A549 (cell line): Measurements from ENCODE around the gene ZIC1. TPM values are rescaled to one million over a fixed set of nuclear protein-coding genes. Genes with fewer than 3 reads are reported as not detected.

Source experiments
- ATAC-seq, 2 experiments: fragments of 200-7000 bp in 1 of 2; fragments of >200 bp in 1 of 2; cut with Nextera tagmentation in 1 of 2; cut with Tn5 transposase in 1 of 2; 3 replicates each; pipeline versions ENCODE4 v1.8.0 to v1.9.1; 2018 to 2020; ENCODE audit warnings: mild to moderate bottlenecking in 1 of 2, moderate library complexity in 1 of 2
- CTCF ChIA-PET: fragments of 300-600 bp; sonication (Branson Sonifier 250); formaldehyde crosslinking; extraction: SDS; loops from one replicate; lab custom pipeline; 2021; ENCODE audit warnings: antibody characterized with exemption, inconsistent platforms; lab: Yijun Ruan, JAX
- POLR2A ChIA-PET: fragments of 350-600 bp; formaldehyde crosslinking; extraction: SDS; loops from one replicate; lab custom pipeline; 2021; ENCODE audit warnings: antibody characterized with exemption, inconsistent platforms; lab: Yijun Ruan, JAX
- DNase-seq, 2 experiments: peaks; one replicate each; pipeline versions ENCODE4 v3.0.0 to v3.0.0-alpha.2; 2011 to 2016; ENCODE audit warnings: low read depth in 1 of 2, low spot score in 1 of 2
- FAIRE-seq: peaks from 2 replicates; lab custom pipeline; 2011; peaks lifted over from hg19 to GRCh38; lab: Jason Lieb, UNC
- H3K27ac ChIP-seq, 2 experiments: fragments of >200 bp; sonication (Bioruptor Twin); formaldehyde crosslinking; 3 replicates each; pipeline ENCODE4 v1.5.1; 2016 to 2017
- H3K4me1 ChIP-seq: fragments of >200 bp; sonication (Bioruptor Twin); formaldehyde crosslinking; 3 replicates; pipeline ENCODE4 v1.6.1; 2016
- H3K4me2 ChIP-seq: fragments of >200 bp; sonication (Bioruptor Twin); formaldehyde crosslinking; 3 replicates; pipeline ENCODE4 v1.6.1; 2016
- H3K4me3 ChIP-seq: fragments of >200 bp; sonication (Bioruptor Twin); formaldehyde crosslinking; 3 replicates; pipeline ENCODE4 v1.5.1; 2016
- H3K9me3 ChIP-seq: fragments of >200 bp; sonication (Bioruptor Twin); formaldehyde crosslinking; 3 replicates; pipeline ENCODE4 v1.6.1; 2016
- BHLHE40 ChIP-seq: IDR thresholded peaks from 2 replicates; pipeline ENCODE4 v1.6.1; 2012; ENCODE audit warnings: low read depth, low read length, inconsistent platforms
- CBX8 ChIP-seq: fragments of 200-600 bp; sonication (generic); IDR thresholded peaks from 2 replicates; pipeline ENCODE4 v1.6.1; 2016
- EHF ChIP-seq: fragments of 250-450 bp; sonication (Bioruptor Pico); IDR thresholded peaks from 2 replicates; pipeline ENCODE4 v1.5.0; 2020; ENCODE audit warnings: mild to moderate bottlenecking
- EHMT2 ChIP-seq: fragments of 200-600 bp; sonication (generic); IDR thresholded peaks from 2 replicates; pipeline ENCODE4 v1.6.1; 2016; ENCODE audit warnings: antibody characterized with exemption, low read depth, mild to moderate bottlenecking, moderate library complexity
- ESRRA ChIP-seq: fragments of 150-350 bp; IDR thresholded peaks from 2 replicates; pipeline ENCODE4 v1.6.1; 2014; ENCODE audit warnings: mild to moderate bottlenecking, low read length, borderline replicate concordance
- FOSL2 ChIP-seq, 2 experiments: fragments of 450-650 bp in 1 of 2; fragments of >200 bp in 1 of 2; sonication (Bioruptor Twin) in 1 of 2; formaldehyde crosslinking; IDR thresholded peaks; 2 replicates each; pipeline versions ENCODE4 v1.5.0 to v1.6.1; 2016 to 2020; ENCODE audit warnings: mild to moderate bottlenecking in 1 of 2, moderate library complexity in 1 of 2
- GATA3 ChIP-seq: IDR thresholded peaks from 2 replicates; pipeline ENCODE4 v1.6.1; 2012; ENCODE audit warnings: borderline replicate concordance
- HOXA7 ChIP-seq: fragments of 250-450 bp; sonication (Bioruptor Pico); IDR thresholded peaks from 2 replicates; pipeline ENCODE4 v1.5.0; 2020; ENCODE audit warnings: mild to moderate bottlenecking, moderate library complexity
- HOXB13 ChIP-seq: fragments of 250-450 bp; sonication (Bioruptor Pico); IDR thresholded peaks from 2 replicates; pipeline ENCODE4 v1.5.0; 2020; ENCODE audit warnings: low read depth, mild to moderate bottlenecking, moderate library complexity
- HOXB5 ChIP-seq: fragments of 250-450 bp; sonication (Bioruptor Pico); IDR thresholded peaks from 2 replicates; pipeline ENCODE4 v1.5.0; 2020; ENCODE audit warnings: mild to moderate bottlenecking, moderate library complexity
- KDM1A ChIP-seq: fragments of 200-600 bp; sonication (generic); IDR thresholded peaks from 2 replicates; pipeline ENCODE4 v1.6.1; 2016; ENCODE audit warnings: low read depth, mild to moderate bottlenecking
- PHF8 ChIP-seq: fragments of 200-600 bp; sonication (generic); IDR thresholded peaks from 2 replicates; pipeline ENCODE4 v1.6.1; 2016; ENCODE audit warnings: low read depth, mild to moderate bottlenecking, antibody characterized with exemption, moderate library complexity, borderline replicate concordance
- POLR2A ChIP-seq: IDR thresholded peaks from 2 replicates; pipeline ENCODE4 v1.6.1; 2012; ENCODE audit warnings: mild to moderate bottlenecking, low read length
- POLR2AphosphoS2 ChIP-seq: conservative IDR thresholded peaks from 2 replicates; pipeline ENCODE4 v1.6.1; 2012; ENCODE audit warnings: low read length, improper control_type of control experiment, inconsistent platforms
- RAD21 ChIP-seq, 2 experiments: fragments of >200 bp in 1 of 2; sonication (Bioruptor Twin) in 1 of 2; formaldehyde crosslinking in 1 of 2; IDR thresholded peaks in 1 of 2; conservative IDR thresholded peaks in 1 of 2; 2 replicates in 1 of 2; 3 replicates in 1 of 2; pipeline ENCODE4 v1.6.1; 2012 to 2018; ENCODE audit warnings: inconsistent platforms in 1 of 2
- RARB ChIP-seq: fragments of 250-450 bp; sonication (Bioruptor Pico); IDR thresholded peaks from 2 replicates; pipeline ENCODE4 v1.8.0; 2021; ENCODE audit warnings: mild to moderate bottlenecking, moderate library complexity
- SREBF2 ChIP-seq: fragments of 450-650 bp; IDR thresholded peaks from 2 replicates; pipeline ENCODE4 v1.6.1; 2014; ENCODE audit warnings: mild to moderate bottlenecking, moderate library complexity
- TFCP2L1 ChIP-seq: fragments of 250-450 bp; sonication (Bioruptor Pico); IDR thresholded peaks from 2 replicates; pipeline ENCODE4 v1.5.0; 2021; ENCODE audit warnings: mild to moderate bottlenecking
- TP53 ChIP-seq: fragments of 250-450 bp; sonication (Bioruptor Pico); IDR thresholded peaks from 2 replicates; pipeline ENCODE4 v1.5.0; 2021; ENCODE audit warnings: mild to moderate bottlenecking, moderate library complexity
- ZSCAN20 ChIP-seq: fragments of 250-450 bp; sonication (Bioruptor Pico); IDR thresholded peaks from 2 replicates; pipeline ENCODE4 v1.8.0; 2022; ENCODE audit warnings: mild to moderate bottlenecking, moderate library complexity
- WGBS: methylation state at CpG from one replicate; pipeline ENCODE4 v1.1.6; 2017; ENCODE audit errors: missing lambda C conversion rate; 5-methylcytosine and 5-hydroxymethylcytosine counted together
- polyA plus RNA-seq, 4 experiments: library from polyadenylated mRNA; depleted of rRNA in 3 of 4; stranded (reverse); fragments of >200 nt; fragmentation: RNase III in 1 of 4; extraction: RNeasy Plus Mini Kit Qiagen cat#74134 plus additional on column Dnase treatment in 1 of 4; gene quantifications; 2 replicates in 3 of 4; 3 replicates in 1 of 4; pipeline ENCODE4 v1.2.3, GENCODE V29; 2011 to 2017
- TF ChIP-seq, protein P1 (sequence below): fragments of >200 bp; sonication (Bioruptor Twin); formaldehyde crosslinking; IDR thresholded peaks from 3 replicates; pipeline ENCODE4 v1.5.1; 2016
- TF ChIP-seq, protein P2 (sequence below): IDR thresholded peaks from 2 replicates; pipeline ENCODE4 v1.6.1; 2012
- TF ChIP-seq, protein P3 (sequence below): fragments of >200 bp; sonication (Bioruptor Twin); formaldehyde crosslinking; IDR thresholded peaks from 2 replicates; pipeline ENCODE4 v1.6.1; 2016
- TF ChIP-seq, protein P4 (sequence below): fragments of 250-450 bp; sonication (Bioruptor Pico); IDR thresholded peaks from 2 replicates; pipeline ENCODE4 v1.5.0; 2021; ENCODE audit warnings: mild to moderate bottlenecking, moderate library complexity, borderline replicate concordance
- TF ChIP-seq, protein P5 (sequence below): fragments of 450-650 bp; IDR thresholded peaks from 2 replicates; pipeline ENCODE4 v1.6.1; 2014; ENCODE audit warnings: antibody characterized with exemption

ZIC1 gene
- polyA plus RNA-seq, 2 of the 4 experiments (the other 2 are of a cell fraction), result 0.01 TPM; not detected in 1

DNA sequence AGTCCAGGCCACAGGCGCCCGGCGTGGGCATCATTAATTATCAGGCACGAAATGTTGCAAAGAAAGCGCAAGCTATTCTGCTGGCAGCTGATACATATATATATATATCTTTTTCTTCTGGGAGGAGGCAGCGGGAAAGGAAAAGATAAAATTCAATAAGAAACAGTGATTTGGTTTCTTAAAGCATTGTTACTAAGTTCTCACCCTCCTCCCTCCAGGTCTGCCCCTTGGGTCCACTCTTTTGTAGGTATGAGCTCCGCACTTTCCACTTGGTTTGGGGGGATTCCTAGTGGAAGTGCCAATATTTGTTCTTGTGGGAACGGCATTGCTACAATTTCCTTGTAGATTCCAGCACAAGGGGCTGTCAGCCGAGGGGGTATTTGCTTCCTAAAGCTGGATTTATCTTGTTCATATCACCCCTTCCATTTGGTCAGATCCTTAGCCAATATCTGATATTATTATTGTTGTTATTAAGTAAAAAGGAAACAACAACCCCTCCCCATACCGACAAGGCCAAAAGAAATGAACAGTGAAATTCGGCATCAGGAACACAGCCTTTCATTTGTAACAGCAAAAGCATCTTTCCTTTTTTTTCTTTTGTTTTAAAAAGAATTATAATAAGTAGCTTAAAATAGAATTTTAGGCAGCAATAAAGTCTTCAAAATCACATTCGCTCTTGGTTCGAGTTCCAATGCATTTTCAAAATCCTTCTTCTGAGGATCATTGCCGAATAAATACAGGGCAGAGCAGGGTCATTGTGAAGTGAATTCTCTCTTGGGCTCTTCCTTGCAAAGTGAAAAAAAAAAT, 15.6 kb downstream of the ZIC1 start:
- CTCF ChIA-PET, result interaction anchor here (0.6 kb wide), 1 partner anchor 39 kb away, joined by 3 read pairs; no protein-coding TSS in a partner anchor

DNA sequence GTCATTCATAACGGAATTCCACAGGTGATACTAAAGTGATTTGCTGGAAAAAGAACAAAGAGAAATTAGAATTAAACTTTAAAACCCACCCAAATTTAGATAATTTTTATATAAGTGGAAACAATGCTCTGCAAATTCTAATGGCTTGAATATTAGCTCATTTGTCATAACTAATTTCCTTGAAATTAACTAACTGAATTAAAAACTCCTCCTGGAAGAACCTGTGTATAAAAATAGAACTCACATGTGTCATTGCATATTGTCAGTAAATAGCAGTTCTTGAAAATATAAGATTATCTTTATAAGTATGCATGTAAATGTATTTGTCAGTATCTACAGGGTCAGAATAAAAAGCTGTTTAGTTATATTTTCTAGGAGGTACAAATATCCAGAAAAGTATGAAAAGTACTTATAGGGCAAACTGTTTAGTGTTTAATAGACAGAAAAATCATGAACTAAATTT, 16.3 kb downstream of the ZIC1 start:
- FAIRE-seq (no peak), ATAC-seq (no peak)
- CTCF ChIA-PET, result no interaction called here

More for the DNA sequence above, 15.6 kb downstream of the ZIC1 start:
- H3K4me3 ChIP-seq, result no peak overlapping the region
- no peaks in the 10 kb centered on the region for H3K9me3 ChIP-seq
- 58% methylated on average over 14 of the region's 14 CpGs for WGBS
- DNase-seq, result no peak
- ATAC-seq, result no peak
- no peak overlapping the region for H3K4me2 ChIP-seq
- TF ChIP-seq EHMT2, result no peak
- no peak for TF ChIP-seq HOXB5 (CRISPR knock-in tag)
- TF ChIP-seq, all 56 proteins: peak for 0
- no peaks in the 10 kb centered on the region for H3K4me1 ChIP-seq
- H3K27ac ChIP-seq, result no peak overlapping the region
- no peak for FAIRE-seq
- POLR2A ChIA-PET, result no interaction called here

DNA sequence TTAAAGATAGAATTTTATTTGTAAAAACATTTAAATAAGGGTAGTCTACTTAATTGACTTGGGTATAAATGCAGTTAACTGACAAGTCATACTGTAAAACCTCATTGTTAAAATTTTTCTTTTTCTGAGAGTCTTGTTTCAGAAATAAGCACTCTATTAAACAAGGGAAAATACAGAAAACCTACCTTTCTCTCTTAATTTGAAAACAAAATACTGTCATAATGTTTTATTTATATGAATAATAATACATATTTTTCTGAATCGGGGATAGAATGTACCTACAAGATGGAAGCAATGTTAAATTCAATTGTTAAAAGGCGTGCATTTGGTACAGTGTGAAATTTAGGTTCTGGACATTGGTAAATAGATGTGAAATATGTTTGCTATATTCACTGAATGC, 17.8 kb downstream of the ZIC1 start:
- Histone ChIP-seq H3K4me1 (no peaks in the 10 kb centered on the region), H3K4me3 (no peak overlapping the region), H3K9me3 (no peaks in the 10 kb centered on the region), H3K27ac (no peak overlapping the region), H3K4me2 (no peak overlapping the region)
- ATAC-seq (no peak), FAIRE-seq (no peak), DNase-seq (no peak)
- ChIA-PET POLR2A (no interaction called here), CTCF (no interaction called here)
- TF ChIP-seq, protein P1, sequence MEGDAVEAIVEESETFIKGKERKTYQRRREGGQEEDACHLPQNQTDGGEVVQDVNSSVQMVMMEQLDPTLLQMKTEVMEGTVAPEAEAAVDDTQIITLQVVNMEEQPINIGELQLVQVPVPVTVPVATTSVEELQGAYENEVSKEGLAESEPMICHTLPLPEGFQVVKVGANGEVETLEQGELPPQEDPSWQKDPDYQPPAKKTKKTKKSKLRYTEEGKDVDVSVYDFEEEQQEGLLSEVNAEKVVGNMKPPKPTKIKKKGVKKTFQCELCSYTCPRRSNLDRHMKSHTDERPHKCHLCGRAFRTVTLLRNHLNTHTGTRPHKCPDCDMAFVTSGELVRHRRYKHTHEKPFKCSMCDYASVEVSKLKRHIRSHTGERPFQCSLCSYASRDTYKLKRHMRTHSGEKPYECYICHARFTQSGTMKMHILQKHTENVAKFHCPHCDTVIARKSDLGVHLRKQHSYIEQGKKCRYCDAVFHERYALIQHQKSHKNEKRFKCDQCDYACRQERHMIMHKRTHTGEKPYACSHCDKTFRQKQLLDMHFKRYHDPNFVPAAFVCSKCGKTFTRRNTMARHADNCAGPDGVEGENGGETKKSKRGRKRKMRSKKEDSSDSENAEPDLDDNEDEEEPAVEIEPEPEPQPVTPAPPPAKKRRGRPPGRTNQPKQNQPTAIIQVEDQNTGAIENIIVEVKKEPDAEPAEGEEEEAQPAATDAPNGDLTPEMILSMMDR, result no peak
- TF ChIP-seq TFCP2L1 (CRISPR knock-in tag) (no peak), FOSL2 (IDR thresholded peaks at IDR 0.05) (no peak), FOSL2 (CRISPR knock-in tag; IDR thresholded peaks at IDR 0.05) (no peak), POLR2A (no peak)
- WGBS, result 35% methylated on average over 2 of the region's 2 CpGs

More for the DNA sequence above, 16.3 kb downstream of the ZIC1 start:
- H3K9me3 ChIP-seq, result no peaks in the 10 kb centered on the region
- H3K4me3 ChIP-seq, result no peak overlapping the region
- POLR2A ChIA-PET, result no interaction called here
- H3K27ac ChIP-seq, result no peak overlapping the region
- TF ChIP-seq CBX8 (no peak), RAD21 (conservative IDR thresholded peaks at IDR 0.05 in 1 of 2, IDR thresholded peaks at IDR 0.05 in 1 of 2) (no peak)
- H3K4me2 ChIP-seq, result no peak overlapping the region
- no peak for DNase-seq
- no peaks in the 10 kb centered on the region for H3K4me1 ChIP-seq
- WGBS, result 3% methylated on average over 1 of the region's 1 CpG

DNA sequence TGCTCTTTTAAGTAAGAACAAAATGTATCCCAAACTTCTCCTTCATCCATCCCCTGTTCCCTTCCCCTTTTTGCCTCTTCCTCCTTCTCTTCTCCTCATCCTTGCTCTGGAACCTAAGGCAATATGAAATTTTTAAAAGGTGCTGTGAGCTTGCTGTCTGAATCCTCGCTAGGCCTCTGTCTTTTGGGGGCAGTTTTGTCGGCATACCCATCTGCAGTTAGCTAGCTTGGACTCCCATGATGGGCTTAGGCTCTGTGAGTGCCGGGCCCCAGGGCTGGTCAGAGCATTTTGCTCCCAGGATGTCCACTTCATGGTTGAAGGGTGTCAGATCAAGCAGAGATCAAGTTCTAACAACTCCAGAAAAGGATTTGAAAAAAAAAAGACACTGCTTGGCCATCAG, 18.6 kb downstream of the ZIC1 start:
- Histone ChIP-seq H3K9me3 (no peaks in the 10 kb centered on the region), H3K4me3 (no peak overlapping the region), H3K4me1 (no peaks in the 10 kb centered on the region), H3K4me2 (no peak overlapping the region), H3K27ac (no peak overlapping the region)
- FAIRE-seq (no peak), ATAC-seq (no peak), DNase-seq (no peak)
- ChIA-PET CTCF (no interaction called here), POLR2A (no interaction called here)
- TF ChIP-seq ESRRA, result no peak
- TF ChIP-seq, protein P2, sequence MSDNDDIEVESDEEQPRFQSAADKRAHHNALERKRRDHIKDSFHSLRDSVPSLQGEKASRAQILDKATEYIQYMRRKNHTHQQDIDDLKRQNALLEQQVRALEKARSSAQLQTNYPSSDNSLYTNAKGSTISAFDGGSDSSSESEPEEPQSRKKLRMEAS, result no peak
- TF ChIP-seq BHLHE40, result no peak
- TF ChIP-seq ZSCAN20 (CRISPR knock-in tag), result no peak
- TF ChIP-seq, protein P3, sequence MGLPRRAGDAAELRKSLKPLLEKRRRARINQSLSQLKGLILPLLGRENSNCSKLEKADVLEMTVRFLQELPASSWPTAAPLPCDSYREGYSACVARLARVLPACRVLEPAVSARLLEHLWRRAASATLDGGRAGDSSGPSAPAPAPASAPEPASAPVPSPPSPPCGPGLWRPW, result no peak
- TF ChIP-seq, protein P4, sequence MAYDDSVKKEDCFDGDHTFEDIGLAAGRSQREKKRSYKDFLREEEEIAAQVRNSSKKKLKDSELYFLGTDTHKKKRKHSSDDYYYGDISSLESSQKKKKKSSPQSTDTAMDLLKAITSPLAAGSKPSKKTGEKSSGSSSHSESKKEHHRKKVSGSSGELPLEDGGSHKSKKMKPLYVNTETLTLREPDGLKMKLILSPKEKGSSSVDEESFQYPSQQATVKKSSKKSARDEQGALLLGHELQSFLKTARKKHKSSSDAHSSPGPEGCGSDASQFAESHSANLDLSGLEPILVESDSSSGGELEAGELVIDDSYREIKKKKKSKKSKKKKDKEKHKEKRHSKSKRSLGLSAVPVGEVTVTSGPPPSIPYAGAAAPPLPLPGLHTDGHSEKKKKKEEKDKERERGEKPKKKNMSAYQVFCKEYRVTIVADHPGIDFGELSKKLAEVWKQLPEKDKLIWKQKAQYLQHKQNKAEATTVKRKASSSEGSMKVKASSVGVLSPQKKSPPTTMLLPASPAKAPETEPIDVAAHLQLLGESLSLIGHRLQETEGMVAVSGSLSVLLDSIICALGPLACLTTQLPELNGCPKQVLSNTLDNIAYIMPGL (CRISPR knock-in tag), result no peak
- TF ChIP-seq EHF (CRISPR knock-in tag), result no peak
- no peak for TF ChIP-seq POLR2AphosphoS2
- TF ChIP-seq TP53 (CRISPR knock-in tag), result no peak
- no peak for TF ChIP-seq FOSL2 (IDR thresholded peaks at IDR 0.05)
- TF ChIP-seq FOSL2 (CRISPR knock-in tag; IDR thresholded peaks at IDR 0.05), result no peak
- TF ChIP-seq HOXB5 (CRISPR knock-in tag), result no peak
- no peak for TF ChIP-seq SREBF2
- no peak for TF ChIP-seq GATA3
- TF ChIP-seq RARB (CRISPR knock-in tag), result no peak
- no peak for TF ChIP-seq HOXB13 (CRISPR knock-in tag)
- TF ChIP-seq KDM1A, result no peak
- TF ChIP-seq, protein P5, sequence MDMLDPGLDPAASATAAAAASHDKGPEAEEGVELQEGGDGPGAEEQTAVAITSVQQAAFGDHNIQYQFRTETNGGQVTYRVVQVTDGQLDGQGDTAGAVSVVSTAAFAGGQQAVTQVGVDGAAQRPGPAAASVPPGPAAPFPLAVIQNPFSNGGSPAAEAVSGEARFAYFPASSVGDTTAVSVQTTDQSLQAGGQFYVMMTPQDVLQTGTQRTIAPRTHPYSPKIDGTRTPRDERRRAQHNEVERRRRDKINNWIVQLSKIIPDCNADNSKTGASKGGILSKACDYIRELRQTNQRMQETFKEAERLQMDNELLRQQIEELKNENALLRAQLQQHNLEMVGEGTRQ, result no peak
- TF ChIP-seq PHF8, result no peak
- no peak for TF ChIP-seq HOXA7 (CRISPR knock-in tag)
- WGBS, result 20% methylated on average over 3 of the region's 3 CpGs
